Stimulated activated CD8-positive, alpha-beta memory T cell treated with anti-CD3 and anti-CD28 coated beads, Interleukin-12 subunit alpha, Interleukin-12 subunit beta, amount 100 ng/mL, for 1 hour (primary cell): Measurements from ENCODE around the gene PTF1A.
"Not testable (repeated sequence)": the region's sequence is repeated elsewhere in the genome, so short reads cannot be mapped to it uniquely, and the experiment has no call there.

Experiments used
- DNase-seq: peaks from one replicate; pipeline ENCODE4 v3.0.0-alpha.2; 2020; ENCODE audit warnings: low read depth

PTF1A gene

DNA sequence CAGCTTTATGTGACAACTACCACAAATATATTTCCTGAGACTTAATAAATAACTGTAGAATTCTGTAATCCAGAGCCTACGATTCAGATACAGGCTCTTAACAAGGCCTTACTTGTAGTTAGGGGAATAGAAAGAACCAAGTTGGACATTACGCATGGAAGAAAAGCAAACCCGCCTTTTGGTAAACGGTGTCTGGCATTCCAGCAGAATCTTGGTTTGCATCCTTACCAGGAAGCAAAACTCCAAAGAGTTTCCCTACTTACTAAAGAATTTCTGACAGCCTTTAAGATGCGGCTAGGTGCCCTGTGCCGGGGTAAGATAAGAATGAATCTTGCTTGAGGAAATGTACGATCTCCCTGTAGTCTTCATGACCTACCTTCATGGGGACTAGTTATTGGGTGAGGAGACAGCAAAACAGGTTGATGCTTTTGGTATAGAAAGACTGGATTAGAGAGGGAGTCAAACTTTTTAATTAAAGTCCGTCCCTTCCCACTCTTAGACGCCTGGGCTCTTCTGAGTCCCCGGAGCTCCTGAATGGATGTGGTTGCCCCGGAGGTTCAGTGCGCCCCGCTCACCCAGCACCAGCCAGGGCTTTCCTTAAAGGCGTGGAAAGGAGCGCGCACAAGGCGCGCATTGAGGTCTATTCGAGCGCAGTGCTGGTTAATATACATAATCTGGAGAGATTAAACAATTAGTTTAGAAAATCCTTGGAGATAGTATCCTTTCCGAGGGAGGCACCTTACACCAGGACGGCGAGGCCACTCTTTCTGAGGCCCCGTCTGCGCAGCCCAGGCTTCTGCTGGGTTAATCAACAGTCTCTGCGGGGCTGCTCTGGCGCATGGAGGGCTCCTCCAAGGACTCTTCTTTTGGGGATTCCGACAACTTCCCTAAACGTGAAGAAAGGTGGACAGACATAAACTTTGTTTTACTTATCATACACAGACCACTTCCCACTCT, 11.5 kb downstream of the PTF1A start:
- no peak for DNase-seq

- no peak for DNase-seq
These were observed 12.7 kb downstream of the PTF1A start for GRCh38 chr10:23204773-23205172.

DNA sequence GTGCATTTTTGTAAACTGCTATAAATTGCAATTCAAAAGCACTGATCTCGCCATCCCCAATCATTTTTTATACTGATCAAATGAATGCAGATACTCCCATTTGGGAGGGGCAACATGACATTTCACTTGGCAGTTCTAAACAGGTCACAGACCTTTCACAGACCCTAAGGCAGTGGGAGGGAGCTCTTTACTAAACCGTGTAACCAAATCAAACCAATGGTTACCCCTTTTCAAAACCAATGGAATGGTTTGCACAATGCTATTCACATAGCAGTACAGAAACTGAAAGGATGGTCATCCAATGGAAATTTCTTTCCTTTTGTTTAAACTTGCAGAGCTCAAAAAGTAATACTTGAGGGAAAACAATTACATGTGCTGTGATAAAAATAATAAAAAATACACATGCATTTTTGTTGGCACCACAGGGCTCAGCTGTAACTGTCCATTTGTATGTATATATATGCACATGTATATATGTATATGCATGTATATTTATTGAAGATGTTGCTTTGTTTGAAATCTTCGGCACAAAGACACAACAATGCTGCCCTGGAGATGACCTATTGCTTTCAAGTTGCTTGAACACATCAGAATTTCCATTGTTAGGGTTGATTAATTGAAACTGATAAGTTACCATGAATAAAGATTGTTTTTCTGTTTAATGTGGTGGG, 14.0 kb downstream of the PTF1A start:
- DNase-seq, result no peak

DNA sequence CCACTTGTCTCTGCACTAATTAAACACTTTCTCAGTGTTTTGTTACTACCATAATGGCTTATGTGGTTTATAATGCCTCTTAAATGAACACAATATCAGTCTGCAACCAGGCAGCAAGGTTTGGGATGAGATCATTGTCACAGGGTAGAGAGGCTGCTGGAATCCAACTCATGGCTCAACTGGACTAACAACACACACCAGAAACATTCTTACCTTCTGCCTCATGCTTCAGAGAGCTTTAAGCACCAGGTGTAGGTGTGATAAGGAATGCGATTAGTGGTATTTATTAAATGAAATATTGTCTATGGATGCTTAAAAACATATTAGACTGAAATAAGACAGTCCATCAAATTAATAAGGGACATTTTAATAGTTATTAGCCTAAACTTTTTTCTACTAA, 25.4 kb downstream of the PTF1A start:
- no peak for DNase-seq

- no peak for DNase-seq
These were observed 38.5 kb downstream of the PTF1A start for GRCh38 chr10:23230582-23230981.

DNA sequence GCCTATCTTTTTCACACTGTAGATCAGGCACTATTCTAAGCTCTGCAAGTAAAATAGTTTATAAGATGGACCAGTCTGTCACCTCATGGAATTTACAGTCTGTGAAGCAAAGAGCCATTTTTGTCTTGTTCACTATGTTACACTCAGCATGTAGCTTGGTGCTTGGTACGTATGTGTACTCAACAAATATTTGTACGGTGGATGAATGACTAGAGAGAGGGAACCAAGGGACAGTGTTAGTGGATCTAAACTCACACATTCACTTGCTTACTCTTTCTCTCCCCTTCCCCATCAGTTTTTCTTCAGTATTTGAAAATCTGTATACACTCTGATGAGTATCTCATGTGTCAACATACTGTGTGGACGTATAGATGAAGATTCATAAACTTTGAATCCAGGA, 45.9 kb downstream of the PTF1A start:
- no peak for DNase-seq

GRCh38 chr10:23241779-23242178, 49.7 kb downstream of the PTF1A start:
- not testable (repeated sequence) for DNase-seq
